HEK293 (cell line): ENCODE measurements around the gene C1orf35.
A peak's percentile ranks its signal among the peaks of the same experiment; 100 is the strongest.

Experiments
- AEBP2 ChIP-seq: fragments of 450-650 bp; formaldehyde crosslinking; IDR thresholded peaks from 2 replicates; pipeline ENCODE4 v1.5.1; 2016; ENCODE audit warnings: missing biosample characterization, missing genetic modification characterization, borderline replicate concordance
- ELK4 ChIP-seq: IDR thresholded peaks from 2 replicates; pipeline ENCODE4 v1.6.1; 2011; ENCODE audit warnings: mild to moderate bottlenecking, low read depth, low read length, borderline replicate concordance
- FEZF1 ChIP-seq: fragments of 450-650 bp; formaldehyde crosslinking; IDR thresholded peaks from 2 replicates; pipeline ENCODE4 v1.5.1; 2016; ENCODE audit warnings: missing biosample characterization, missing genetic modification characterization
- GLI2 ChIP-seq: fragments of 450-650 bp; formaldehyde crosslinking; IDR thresholded peaks from 2 replicates; pipeline ENCODE4; 2017; ENCODE audit warnings: missing biosample characterization, missing genetic modification characterization, low read depth, borderline replicate concordance
- GLIS2 ChIP-seq: fragments of 450-650 bp; formaldehyde crosslinking; IDR thresholded peaks from 2 replicates; pipeline ENCODE4 v1.5.1; 2016; ENCODE audit warnings: missing biosample characterization, missing genetic modification characterization
- HOXA7 ChIP-seq: sonication (generic); formaldehyde crosslinking; IDR thresholded peaks from 2 replicates; pipeline ENCODE4 v1.8.1; 2022; ENCODE audit warnings: missing genetic modification reagents, borderline replicate concordance
- KLF1 ChIP-seq: fragments of 450-650 bp; formaldehyde crosslinking; IDR thresholded peaks from 2 replicates; pipeline ENCODE4 v1.5.1; 2016; ENCODE audit warnings: missing biosample characterization, missing genetic modification characterization
- TRIM28 ChIP-seq: IDR thresholded peaks from 2 replicates; pipeline ENCODE4 v1.6.1; 2011; ENCODE audit warnings: low read length, control low read depth, borderline replicate concordance
- ZFP37 ChIP-seq: fragments of 450-650 bp; formaldehyde crosslinking; IDR thresholded peaks from 2 replicates; pipeline ENCODE4 v1.5.1; 2016; ENCODE audit warnings: missing biosample characterization, missing genetic modification characterization
- ZFP41 ChIP-seq: fragments of 450-650 bp; formaldehyde crosslinking; IDR thresholded peaks from 2 replicates; pipeline ENCODE4 v1.5.1; 2016; ENCODE audit warnings: missing biosample characterization, missing genetic modification characterization, borderline replicate concordance
- ZNF157 ChIP-seq: fragments of 450-650 bp; formaldehyde crosslinking; IDR thresholded peaks from 2 replicates; pipeline ENCODE4 v1.5.1; 2016; ENCODE audit warnings: missing biosample characterization, missing genetic modification characterization
- ZNF274 ChIP-seq, 2 experiments: fragments of 200-500 bp in 1 of 2; fragments of 450-650 bp in 1 of 2; sonication (Bioruptor generic) in 1 of 2; formaldehyde crosslinking in 1 of 2; IDR thresholded peaks; 2 replicates each; pipeline versions ENCODE4 v1.5.1 to v1.6.1; 2014 to 2016; ENCODE audit warnings: borderline replicate concordance in 1 of 2, inconsistent platforms in 1 of 2, low read length in 1 of 2, missing biosample characterization in 1 of 2, missing genetic modification characterization in 1 of 2
- ZNF280D ChIP-seq: fragments of 450-650 bp; formaldehyde crosslinking; IDR thresholded peaks from 2 replicates; pipeline ENCODE4 v1.5.1; 2016; ENCODE audit warnings: missing biosample characterization, missing genetic modification characterization
- ZNF335 ChIP-seq: fragments of 450-650 bp; formaldehyde crosslinking; conservative IDR thresholded peaks from 2 replicates; pipeline ENCODE4 v1.5.1; 2016; ENCODE audit warnings: missing biosample characterization, missing genetic modification characterization
- ZNF37A ChIP-seq: fragments of 450-650 bp; IDR thresholded peaks from 2 replicates; pipeline ENCODE4 v1.5.1; 2018; ENCODE audit warnings: missing biosample characterization, missing genetic modification characterization
- ZNF404 ChIP-seq: fragments of 450-650 bp; formaldehyde crosslinking; IDR thresholded peaks from 2 replicates; pipeline ENCODE4 v1.5.1; 2017; ENCODE audit warnings: missing biosample characterization, missing genetic modification characterization
- ZNF473 ChIP-seq: fragments of 450-650 bp; formaldehyde crosslinking; IDR thresholded peaks from 2 replicates; pipeline ENCODE4 v1.5.1; 2017; ENCODE audit warnings: missing biosample characterization, missing genetic modification characterization
- ZNF529 ChIP-seq: fragments of 450-650 bp; formaldehyde crosslinking; IDR thresholded peaks from 2 replicates; pipeline ENCODE4 v1.5.1; 2017; ENCODE audit warnings: missing genetic modification characterization, missing biosample characterization; ENCODE audit not compliant: insufficient replicate concordance
- ZNF548 ChIP-seq: fragments of 450-650 bp; formaldehyde crosslinking; IDR thresholded peaks from 2 replicates; pipeline ENCODE4 v1.5.1; 2016; ENCODE audit warnings: missing biosample characterization, missing genetic modification characterization
- ZNF558 ChIP-seq: fragments of 450-650 bp; formaldehyde crosslinking; IDR thresholded peaks from 2 replicates; pipeline ENCODE4 v1.5.1; 2016; ENCODE audit warnings: missing biosample characterization, missing genetic modification characterization
- ZNF610 ChIP-seq: fragments of 450-650 bp; formaldehyde crosslinking; IDR thresholded peaks from 2 replicates; pipeline ENCODE4 v1.5.1; 2016; ENCODE audit warnings: missing biosample characterization, missing genetic modification characterization, borderline replicate concordance
- ZNF629 ChIP-seq: fragments of 450-650 bp; formaldehyde crosslinking; IDR thresholded peaks from 2 replicates; pipeline ENCODE4 v1.5.1; 2017; ENCODE audit warnings: missing biosample characterization, missing genetic modification characterization
- ZNF677 ChIP-seq: fragments of 450-650 bp; IDR thresholded peaks from 2 replicates; pipeline ENCODE4 v1.5.0; 2018; ENCODE audit warnings: missing biosample characterization, mild to moderate bottlenecking, missing genetic modification characterization, moderate library complexity
- ZNF776 ChIP-seq: fragments of 450-650 bp; formaldehyde crosslinking; IDR thresholded peaks from 2 replicates; pipeline ENCODE4 v1.5.0; 2017; ENCODE audit warnings: missing biosample characterization, missing genetic modification characterization, borderline replicate concordance
- TF ChIP-seq, protein P1 (sequence below): fragments of 450-650 bp; formaldehyde crosslinking; IDR thresholded peaks from 2 replicates; pipeline ENCODE4 v1.5.1; 2016; ENCODE audit warnings: missing biosample characterization, missing genetic modification characterization

C1orf35 gene

GRCh38 chr1:228118040-228118439 lies 14.9 kb upstream of the C1orf35 start (continued):
- peak; percentile 81 for TF ChIP-seq ZNF529 (tag by site-specific recombination)
- no peak for TF ChIP-seq ZNF274 (IDR thresholded peaks at IDR 0.05; ENCODE audit: low read length)
- no peak for TF ChIP-seq ZNF274 (tag by site-specific recombination; IDR thresholded peaks at IDR 0.05; ENCODE audit: borderline replicate concordance)
- no peak for TF ChIP-seq ZNF404
- TF ChIP-seq GLIS2 (tag by site-specific recombination), result no peak
- peak; percentile 97 for TF ChIP-seq ZNF280D
- TF ChIP-seq, protein P1, sequence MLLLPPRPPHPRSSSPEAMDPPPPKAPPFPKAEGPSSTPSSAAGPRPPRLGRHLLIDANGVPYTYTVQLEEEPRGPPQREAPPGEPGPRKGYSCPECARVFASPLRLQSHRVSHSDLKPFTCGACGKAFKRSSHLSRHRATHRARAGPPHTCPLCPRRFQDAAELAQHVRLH (tag by site-specific recombination), result no peak
- no peak for TF ChIP-seq ZNF335 (tag by site-specific recombination)
- no peak for TF ChIP-seq AEBP2 (tag by site-specific recombination)
- no peak for TF ChIP-seq ZNF473 (tag by site-specific recombination)
- peak; percentile 59; the same call in 1 of the 2 replicates for TF ChIP-seq ZNF677 (tag by site-specific recombination)
- no peak for TF ChIP-seq ELK4
- peak; percentile 99 for TF ChIP-seq TRIM28
- TF ChIP-seq ZNF558, result peak; percentile 60; the same call in 1 of the 2 replicates
- no peak for TF ChIP-seq FEZF1
- TF ChIP-seq HOXA7 (CRISPR knock-in tag), result no peak
- no peak for TF ChIP-seq ZNF157 (tag by site-specific recombination)
- TF ChIP-seq KLF1 (tag by site-specific recombination), result no peak
- no peak for TF ChIP-seq ZNF776 (tag by site-specific recombination)
- TF ChIP-seq ZNF610 (tag by site-specific recombination), result peak; percentile 81
- no peak for TF ChIP-seq GLI2 (tag by site-specific recombination)
- TF ChIP-seq ZNF37A (tag by site-specific recombination), result peak; percentile 65
- TF ChIP-seq ZFP41 (tag by site-specific recombination), result no peak
- TF ChIP-seq ZNF548 (tag by site-specific recombination), result 0 out of 2 replicates have a peak, but pooled peaks have one; percentile 30
- peak; percentile 31; the same call in 1 of the 2 replicates for TF ChIP-seq ZNF629 (tag by site-specific recombination)
- 0 out of 2 replicates have a peak, but pooled peaks have one; percentile 33 for TF ChIP-seq ZFP37
